ENCODE results near the gene SPATA16.

DNA sequence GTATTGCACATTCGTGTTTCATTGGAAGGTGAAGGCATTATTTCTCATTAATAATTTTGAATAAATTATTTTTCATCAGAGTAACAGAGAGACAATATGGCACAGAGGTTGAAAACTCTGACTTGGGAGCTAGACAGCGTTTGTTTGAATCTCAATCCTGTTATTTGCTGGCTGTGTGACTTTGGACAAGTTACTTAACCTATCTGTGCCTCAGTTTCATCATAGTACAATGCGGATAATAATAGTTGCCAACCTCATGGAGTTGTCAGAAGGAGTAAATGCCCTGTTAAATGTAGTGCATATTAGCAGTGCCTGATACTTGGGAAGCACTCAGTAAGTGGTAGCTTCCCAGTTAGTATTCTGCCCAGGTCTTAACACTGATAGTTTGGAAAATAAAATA is 151.7 kb downstream of the SPATA16 start:
- TF ChIP-seq CTCF (IDR thresholded peaks at IDR 0.05) (no peak), EZH2 (IDR thresholded peaks at IDR 0.05; ENCODE audit: borderline replicate concordance, insufficient read depth, low read depth, low read length, poor library complexity, severe bottlenecking) (no peak)

Measured in B cell (primary cell).